GM19328 (cell line): ENCODE results near the gene GUCY1B1.

Source experiments
- ATAC-seq: cut with Tn5 transposase; IDR thresholded peaks from one replicate; pipeline ENCODE4 v1.9.1; 2021; ENCODE audit warnings: mild to moderate bottlenecking, moderate library complexity; ENCODE audit not compliant: unreplicated experiment

GUCY1B1 gene

GRCh38 chr4:155761047-155761446 lies 2.2 kb downstream of the GUCY1B1 start:
- no peak for ATAC-seq

- no peak for ATAC-seq
Measured at GRCh38 chr4:155761916-155762315, 3.1 kb downstream of the GUCY1B1 start.

- ATAC-seq = no peak
Measured at GRCh38 chr4:155762334-155762733, 3.5 kb downstream of the GUCY1B1 start.

DNA sequence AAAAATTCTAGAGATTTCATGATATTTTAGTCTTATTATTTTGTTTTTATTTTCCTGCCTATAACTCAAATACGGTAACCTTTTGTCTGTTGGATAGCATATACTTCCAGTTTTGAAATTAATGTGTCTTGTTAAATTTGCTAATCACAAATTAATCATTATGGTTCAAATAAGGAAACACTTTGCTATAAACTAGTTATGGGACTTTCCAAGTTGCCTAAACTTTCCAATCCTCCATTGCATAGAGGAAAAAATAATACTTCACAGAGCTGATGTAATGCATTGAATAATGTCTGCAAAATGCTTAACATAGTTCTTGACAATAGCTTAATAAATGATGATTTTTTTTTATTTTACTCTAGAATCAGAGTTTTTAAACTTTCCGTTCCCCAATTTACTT lies 4.7 kb downstream of the GUCY1B1 start:
- no peak for ATAC-seq

- ATAC-seq = no peak
Measured at GRCh38 chr4:155765149-155765548, 6.3 kb downstream of the GUCY1B1 start.

- ATAC-seq = no peak
Measured at GRCh38 chr4:155766622-155767021, 7.8 kb downstream of the GUCY1B1 start.

DNA sequence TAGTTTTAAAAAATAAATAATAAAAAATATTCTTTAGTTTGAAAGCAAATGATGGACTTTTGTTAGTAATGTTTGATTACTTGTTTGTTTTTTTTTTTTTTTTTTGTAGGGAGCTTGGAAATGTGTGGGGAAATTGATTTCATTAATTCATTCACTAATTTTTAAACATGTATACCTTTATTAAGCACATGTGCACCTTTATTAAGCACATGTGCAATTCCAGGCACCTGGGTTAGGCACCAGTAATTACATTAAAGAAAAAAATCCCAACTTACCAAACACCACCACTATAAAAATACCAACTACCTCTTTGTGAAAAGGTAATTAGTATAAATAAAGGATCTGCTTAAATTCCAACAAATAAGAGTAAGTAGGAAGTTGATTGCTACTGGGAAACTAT lies 9.5 kb downstream of the GUCY1B1 start:
- ATAC-seq = no peak

DNA sequence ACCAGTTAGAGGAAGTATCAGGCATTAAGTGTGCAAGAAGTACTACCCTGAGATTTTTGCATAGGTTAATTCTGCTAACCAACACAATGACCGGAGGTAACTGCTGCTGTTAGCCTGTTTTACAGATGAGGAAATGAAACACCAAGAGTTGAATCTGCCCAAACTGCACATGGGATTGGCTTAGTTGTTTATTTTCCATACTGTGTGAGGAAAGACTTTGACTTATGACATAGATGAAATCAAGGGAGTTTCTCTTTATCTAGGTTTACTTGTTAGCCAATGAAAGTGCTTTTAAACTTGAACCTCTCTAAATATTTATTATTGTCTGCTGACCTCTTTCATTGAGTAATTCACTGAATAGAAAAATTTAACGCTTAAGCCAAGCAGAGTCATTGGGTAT lies 10.3 kb downstream of the GUCY1B1 start:
- ATAC-seq = no peak

DNA sequence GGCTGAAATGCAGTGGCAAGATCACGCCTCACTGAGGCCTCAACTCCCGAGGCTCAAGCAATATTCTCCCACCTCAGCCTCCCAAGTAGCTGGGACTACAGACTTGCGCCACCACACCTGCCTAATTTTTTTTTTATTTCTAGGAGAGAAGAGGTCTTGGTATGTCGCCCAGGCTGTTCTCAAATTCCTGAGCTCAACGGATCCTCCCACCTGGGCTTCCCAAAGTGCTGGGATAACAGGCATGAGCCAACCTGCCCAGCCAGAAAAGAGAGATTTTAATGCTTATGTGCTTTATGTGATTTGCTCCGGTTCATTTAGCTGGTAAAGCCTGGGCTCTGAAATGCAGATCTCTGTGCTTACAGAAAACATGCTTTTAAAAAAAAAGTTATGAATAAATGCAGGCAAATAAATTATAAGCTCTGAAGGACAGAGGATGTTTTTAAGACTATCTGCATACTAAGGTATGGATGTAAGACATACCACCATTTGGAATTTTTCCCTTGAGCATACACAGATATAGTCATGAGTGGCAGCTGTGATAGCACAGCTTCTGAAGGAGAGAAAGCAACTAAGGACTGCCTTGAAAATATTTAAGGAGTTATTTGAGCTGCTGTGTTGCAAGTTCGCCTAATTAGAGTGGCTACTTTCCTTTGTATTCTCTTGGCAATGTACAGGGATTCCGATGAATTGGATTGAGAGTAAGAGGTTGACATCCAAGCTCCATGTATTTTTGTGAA lies 13.8 kb downstream of the GUCY1B1 start:
- ATAC-seq = no peak

DNA sequence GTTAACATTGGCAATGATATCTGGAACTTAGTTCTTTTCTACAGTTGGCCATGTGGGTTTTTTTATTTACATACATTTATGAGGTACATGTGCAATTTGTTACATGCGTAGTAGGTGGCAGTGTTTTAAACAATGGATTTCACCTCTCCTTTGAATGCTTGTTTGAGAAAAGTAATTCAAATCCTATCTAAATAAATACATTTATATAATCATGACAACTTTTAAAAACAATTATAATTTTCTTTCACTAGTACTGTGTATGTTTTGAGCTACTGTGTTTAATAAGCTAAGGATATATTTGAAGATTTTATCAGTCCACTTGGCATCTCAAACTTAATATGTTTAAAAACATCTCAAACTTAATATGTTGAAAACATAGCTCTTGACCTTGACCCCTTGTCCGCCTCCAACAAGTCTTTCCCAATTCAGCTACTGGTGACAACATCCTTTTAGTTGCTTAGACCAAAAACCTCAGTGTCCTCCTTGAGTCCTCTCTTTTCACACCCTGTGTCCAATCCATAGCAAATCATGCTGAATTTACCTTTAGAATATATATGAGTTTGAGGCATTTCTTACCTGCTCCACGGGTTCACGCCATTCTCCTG lies 14.5 kb downstream of the GUCY1B1 start:
- ATAC-seq = no peak

- no peak for ATAC-seq
Measured at GRCh38 chr4:155774033-155774432, 15.2 kb downstream of the GUCY1B1 start.

GRCh38 chr4:155777971-155778735 lies 19.3 kb downstream of the GUCY1B1 start:
- no peak for ATAC-seq

GRCh38 chr4:155780775-155781174 lies 22.0 kb downstream of the GUCY1B1 start:
- ATAC-seq = no peak

DNA sequence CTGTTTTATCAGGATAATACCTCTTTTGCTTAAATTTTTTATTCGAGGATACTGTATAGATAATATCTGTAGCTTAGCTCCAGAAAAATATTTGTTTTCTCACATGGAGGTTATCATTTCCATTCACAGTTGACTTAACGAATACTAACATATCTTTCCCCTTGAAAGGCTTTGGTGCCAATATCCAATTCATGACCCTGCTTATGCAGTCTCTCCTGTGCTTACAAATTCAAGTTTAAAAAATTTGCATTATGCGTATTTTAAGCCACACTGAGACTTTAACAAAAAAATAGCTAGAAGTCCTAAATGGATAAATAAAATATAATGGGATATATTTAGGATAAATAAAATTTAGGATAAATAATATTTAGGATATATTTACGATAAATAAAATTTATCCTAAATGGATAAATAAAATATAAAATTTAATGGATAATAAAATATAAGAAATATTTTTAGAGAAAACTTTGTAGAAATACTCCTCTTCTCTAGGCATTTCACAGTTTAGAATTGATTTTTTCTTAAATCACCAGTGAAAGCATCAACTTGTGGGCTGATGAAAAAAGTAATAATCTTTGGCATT lies 22.5 kb downstream of the GUCY1B1 start:
- ATAC-seq = no peak

DNA sequence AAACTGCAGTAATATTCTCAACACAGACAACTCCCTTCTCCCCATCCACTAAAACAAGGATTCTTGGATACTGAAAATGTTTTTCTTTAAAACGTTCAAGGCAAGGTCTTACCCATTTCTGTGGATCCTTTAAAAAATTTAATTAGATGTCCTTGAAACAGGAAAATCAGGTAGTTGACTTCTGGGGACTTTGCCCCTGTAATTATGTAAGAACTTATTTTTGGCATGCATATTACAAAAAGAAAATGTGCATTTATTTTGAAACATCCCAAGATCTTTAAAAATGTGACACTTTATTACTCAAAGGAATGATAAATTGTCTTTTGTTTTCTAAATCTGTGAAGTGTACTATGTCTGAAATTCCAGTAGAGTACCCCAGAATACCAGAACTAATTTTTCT lies 25.8 kb downstream of the GUCY1B1 start:
- no peak for ATAC-seq

DNA sequence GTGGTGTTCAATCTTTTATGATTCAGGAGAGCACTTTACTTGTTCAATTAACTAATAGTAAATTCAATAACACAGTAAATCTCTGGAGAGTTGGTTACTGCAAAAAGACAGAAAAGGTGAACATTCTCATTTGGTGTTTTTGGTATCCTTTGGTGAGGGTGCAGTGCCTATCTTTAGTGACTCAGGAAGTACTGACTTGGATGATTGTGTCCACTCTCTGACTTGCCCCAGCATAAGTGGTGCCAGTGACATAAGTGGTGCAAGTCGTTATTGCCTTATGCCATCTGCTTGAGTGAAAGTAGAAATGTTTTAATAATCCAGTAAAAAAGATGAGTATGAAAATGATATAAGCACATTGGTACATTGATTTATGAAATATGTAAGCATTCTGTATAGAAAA lies 27.0 kb downstream of the GUCY1B1 start:
- ATAC-seq = no peak

DNA sequence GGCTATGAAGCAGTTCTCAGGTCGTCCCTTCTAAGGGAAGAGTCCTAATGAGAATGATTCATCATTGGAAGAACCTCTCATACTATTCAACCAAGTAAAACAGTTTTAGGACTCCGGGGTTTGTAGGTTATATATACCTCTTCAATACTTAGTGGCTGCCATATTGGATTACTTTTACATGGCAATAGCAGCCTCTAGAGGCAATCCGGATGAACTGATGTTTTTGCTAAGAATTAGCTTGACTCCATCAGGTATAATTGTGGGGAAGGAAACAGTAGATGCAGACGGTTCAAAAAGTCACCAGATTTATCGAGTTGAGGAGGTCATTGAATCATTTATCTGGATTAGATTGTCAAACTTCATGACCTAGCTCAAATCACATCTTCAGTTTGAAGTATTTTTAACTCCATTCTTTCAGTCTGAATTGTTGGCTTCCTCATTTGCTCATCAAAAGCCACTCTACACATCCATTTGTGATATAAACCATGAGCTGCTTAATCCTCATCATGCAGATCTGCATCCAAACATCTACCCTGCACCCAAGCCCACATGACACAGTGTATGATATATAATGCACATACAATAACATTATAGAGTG lies 28.4 kb downstream of the GUCY1B1 start:
- ATAC-seq = peak; percentile 98

- no peak for ATAC-seq
Measured at GRCh38 chr4:155789391-155789790, 30.6 kb downstream of the GUCY1B1 start.

GRCh38 chr4:155789982-155790381 lies 31.2 kb downstream of the GUCY1B1 start:
- no peak for ATAC-seq

DNA sequence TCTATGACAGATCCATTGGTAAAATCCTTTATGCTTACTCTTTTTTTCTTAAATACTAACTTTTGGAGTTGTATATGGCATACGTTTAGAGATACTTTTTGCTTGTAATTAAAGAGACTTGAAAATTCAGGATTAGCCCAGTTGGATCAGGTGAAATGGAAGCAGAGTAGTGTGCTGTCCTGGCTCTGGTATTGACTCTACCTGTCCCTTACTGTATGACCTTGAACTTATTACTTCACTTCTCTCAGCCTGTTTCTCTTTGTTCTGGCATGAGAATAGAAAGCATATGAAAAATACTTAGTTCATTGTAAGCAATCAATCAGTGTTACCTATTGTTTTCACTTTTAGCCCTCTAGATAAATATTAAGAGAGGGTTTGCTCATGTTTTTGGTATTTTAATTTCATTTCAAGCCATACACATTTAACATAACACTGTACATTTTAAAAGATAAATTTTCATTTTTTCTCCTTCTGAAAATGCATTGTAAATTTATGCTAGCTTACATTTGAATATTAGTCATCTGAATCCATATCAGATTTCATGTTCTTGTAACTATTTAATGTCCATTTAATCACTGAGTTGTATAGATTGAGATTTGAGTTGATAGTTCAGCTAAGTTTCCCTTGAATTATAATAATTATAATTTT lies 35.9 kb downstream of the GUCY1B1 start:
- no peak for ATAC-seq

- peak; percentile 75 for ATAC-seq
Measured at GRCh38 chr4:155795991-155796390, 37.2 kb downstream of the GUCY1B1 start.
